ENCODE results near the gene FOXP4.

DNA sequence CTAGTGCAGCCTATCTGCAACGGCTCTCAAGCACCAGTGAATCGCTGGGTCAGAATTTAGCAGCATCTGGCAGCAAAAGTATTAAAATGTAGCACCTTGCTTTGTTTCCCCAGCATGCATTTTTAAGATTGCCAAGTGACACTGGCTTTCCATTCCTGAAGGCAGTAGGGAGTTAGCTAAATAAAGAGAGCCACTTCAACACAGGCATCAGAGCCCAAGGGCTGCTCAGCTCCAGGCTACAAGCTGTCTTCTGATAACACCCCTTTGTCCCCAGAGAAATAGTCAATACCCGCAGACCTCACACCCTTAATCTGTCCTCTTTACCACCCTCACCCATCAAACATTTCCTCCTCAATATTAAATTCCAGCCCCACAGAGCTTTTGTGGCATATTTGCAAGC, 72.4 kb downstream of the FOXP4 start:
- TF ChIP-seq, protein P1, sequence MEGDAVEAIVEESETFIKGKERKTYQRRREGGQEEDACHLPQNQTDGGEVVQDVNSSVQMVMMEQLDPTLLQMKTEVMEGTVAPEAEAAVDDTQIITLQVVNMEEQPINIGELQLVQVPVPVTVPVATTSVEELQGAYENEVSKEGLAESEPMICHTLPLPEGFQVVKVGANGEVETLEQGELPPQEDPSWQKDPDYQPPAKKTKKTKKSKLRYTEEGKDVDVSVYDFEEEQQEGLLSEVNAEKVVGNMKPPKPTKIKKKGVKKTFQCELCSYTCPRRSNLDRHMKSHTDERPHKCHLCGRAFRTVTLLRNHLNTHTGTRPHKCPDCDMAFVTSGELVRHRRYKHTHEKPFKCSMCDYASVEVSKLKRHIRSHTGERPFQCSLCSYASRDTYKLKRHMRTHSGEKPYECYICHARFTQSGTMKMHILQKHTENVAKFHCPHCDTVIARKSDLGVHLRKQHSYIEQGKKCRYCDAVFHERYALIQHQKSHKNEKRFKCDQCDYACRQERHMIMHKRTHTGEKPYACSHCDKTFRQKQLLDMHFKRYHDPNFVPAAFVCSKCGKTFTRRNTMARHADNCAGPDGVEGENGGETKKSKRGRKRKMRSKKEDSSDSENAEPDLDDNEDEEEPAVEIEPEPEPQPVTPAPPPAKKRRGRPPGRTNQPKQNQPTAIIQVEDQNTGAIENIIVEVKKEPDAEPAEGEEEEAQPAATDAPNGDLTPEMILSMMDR (IDR thresholded peaks at IDR 0.05; ENCODE audit: low read depth, low read length), result no peak
- TF ChIP-seq EZH2phosphoT487 (IDR thresholded peaks at IDR 0.05; ENCODE audit: low read depth), result no peak

Measured in OCI-LY3 (cell line).